H1 (cell line): ENCODE measurements around the gene CHRNA3.

Experiments
- KDM5A ChIP-seq: fragments of 200-600 bp; IDR thresholded peaks from 2 replicates; pipeline ENCODE4 v1.7.1; 2012; ENCODE audit warnings: mild to moderate bottlenecking, low read length, inconsistent platforms, mixed read lengths
- RAD21 ChIP-seq, 2 experiments: IDR thresholded peaks in 1 of 2; conservative IDR thresholded peaks in 1 of 2; 2 replicates each; pipeline ENCODE4 v1.6.1; 2011; ENCODE audit warnings: low read depth in 2 of 2, low read length in 2 of 2, improper control_type of control experiment in 1 of 2, inconsistent platforms in 1 of 2, mild to moderate bottlenecking in 1 of 2, moderate library complexity in 1 of 2
- SP2 ChIP-seq: IDR thresholded peaks from 2 replicates; pipeline ENCODE4 v1.6.1; 2012; ENCODE audit warnings: mild to moderate bottlenecking, low read length, inconsistent platforms
- TAF1 ChIP-seq: IDR thresholded peaks from 2 replicates; pipeline ENCODE4 v1.6.1; 2011; ENCODE audit warnings: mild to moderate bottlenecking, low read depth, low read length
- TF ChIP-seq, protein P1 (sequence below), 3 experiments: IDR thresholded peaks; 1 replicate in 2 of 3; 2 replicates in 1 of 3; pipeline versions ENCODE4 v1.5.1 to v1.6.1; 2011; ENCODE audit warnings: low read length in 3 of 3, mild to moderate bottlenecking in 3 of 3, inconsistent platforms in 2 of 3, low read depth in 1 of 3, moderate library complexity in 1 of 3; ENCODE audit not compliant: insufficient read depth in 1 of 3; ENCODE audit errors: control extremely low read depth in 1 of 3

DNA sequence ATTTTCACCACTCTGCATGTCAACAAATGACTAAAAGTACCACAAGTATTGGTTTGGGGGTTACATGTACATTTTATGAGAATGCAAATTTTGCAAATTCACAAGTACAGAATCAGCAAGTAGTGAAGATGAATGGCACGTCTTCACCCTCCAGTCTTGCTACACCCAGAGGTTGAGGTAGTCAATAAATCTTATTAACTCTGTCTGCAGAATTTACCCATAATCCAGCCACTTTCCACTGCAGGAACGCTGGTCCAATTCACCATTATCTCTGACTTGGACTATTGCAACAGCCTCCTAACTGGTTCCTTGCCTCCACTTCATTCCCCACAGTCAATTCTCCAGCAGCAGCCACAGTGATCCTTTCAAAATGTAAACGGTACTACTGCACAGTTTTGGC, 70.0 kb downstream of the CHRNA3 start:
- TF ChIP-seq, protein P1, sequence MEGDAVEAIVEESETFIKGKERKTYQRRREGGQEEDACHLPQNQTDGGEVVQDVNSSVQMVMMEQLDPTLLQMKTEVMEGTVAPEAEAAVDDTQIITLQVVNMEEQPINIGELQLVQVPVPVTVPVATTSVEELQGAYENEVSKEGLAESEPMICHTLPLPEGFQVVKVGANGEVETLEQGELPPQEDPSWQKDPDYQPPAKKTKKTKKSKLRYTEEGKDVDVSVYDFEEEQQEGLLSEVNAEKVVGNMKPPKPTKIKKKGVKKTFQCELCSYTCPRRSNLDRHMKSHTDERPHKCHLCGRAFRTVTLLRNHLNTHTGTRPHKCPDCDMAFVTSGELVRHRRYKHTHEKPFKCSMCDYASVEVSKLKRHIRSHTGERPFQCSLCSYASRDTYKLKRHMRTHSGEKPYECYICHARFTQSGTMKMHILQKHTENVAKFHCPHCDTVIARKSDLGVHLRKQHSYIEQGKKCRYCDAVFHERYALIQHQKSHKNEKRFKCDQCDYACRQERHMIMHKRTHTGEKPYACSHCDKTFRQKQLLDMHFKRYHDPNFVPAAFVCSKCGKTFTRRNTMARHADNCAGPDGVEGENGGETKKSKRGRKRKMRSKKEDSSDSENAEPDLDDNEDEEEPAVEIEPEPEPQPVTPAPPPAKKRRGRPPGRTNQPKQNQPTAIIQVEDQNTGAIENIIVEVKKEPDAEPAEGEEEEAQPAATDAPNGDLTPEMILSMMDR (IDR thresholded peaks at IDR 0.05; ENCODE audit: control extremely low read depth in 1 of 3, insufficient read depth in 1 of 3, low read depth in 1 of 3, low read length in 3 of 3), result no peak
- no peak for TF ChIP-seq SP2
- TF ChIP-seq TAF1, result no peak
- no peak for TF ChIP-seq RAD21 (IDR thresholded peaks at IDR 0.05 in 1 of 2, conservative IDR thresholded peaks at IDR 0.05 in 1 of 2; ENCODE audit: low read depth in 2 of 2, low read length in 2 of 2)
- TF ChIP-seq KDM5A, result no peak
